ENCODE measurements around the gene PFKFB1. TPM values are rescaled to one million over a fixed set of nuclear protein-coding genes. Genes with fewer than 3 reads are reported as not detected.

PFKFB1 gene
- total RNA-seq, 1 experiment from 2014 or later = 0.81 TPM

DNA sequence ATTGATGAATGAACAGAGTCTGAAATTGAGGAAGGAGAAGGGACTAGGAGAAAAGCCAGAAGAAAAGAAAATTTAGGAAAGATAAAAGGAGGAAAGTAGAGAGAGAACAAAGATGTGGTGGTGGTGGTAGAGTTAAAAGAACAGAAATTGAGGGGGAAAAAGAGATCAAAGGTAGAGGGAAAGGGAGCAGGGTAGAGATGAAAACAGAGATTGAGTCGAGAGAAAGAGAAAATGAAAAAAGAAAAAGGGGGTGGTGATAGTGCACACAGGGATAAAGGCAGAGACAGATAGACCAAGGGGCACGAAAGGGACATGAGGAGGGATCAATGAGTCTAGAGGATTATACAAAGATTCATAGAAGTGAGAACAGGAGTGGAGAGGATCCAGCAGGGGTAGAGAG, 32.9 kb upstream of the PFKFB1 start:
- Histone ChIP-seq H3K4me3 (replicated peaks in 1 of 2; ENCODE audit: low read depth in 1 of 2, low read length in 2 of 2) (no peak overlapping the region), H3K79me2 (ENCODE audit: insufficient read depth, low read length) (no peaks in the 10 kb centered on the region), H3K27ac (ENCODE audit: low read depth, low read length) (no peak overlapping the region), H3K4me2 (ENCODE audit: low read length) (no peak overlapping the region), H3K9ac (ENCODE audit: low read length) (no peak overlapping the region), H3K36me3 (ENCODE audit: control insufficient read depth in 1 of 2, insufficient read depth in 2 of 2, low read length in 2 of 2) (no peaks in the 10 kb centered on the region), H3K9me3 (ENCODE audit: control insufficient read depth in 1 of 2, insufficient read depth in 1 of 2, low read depth in 1 of 2, low read length in 2 of 2) (no peaks in the 10 kb centered on the region), H2AFZ (ENCODE audit: low read depth, low read length, poor library complexity, severe bottlenecking) (no peak overlapping the region), H3K4me1 (ENCODE audit: control insufficient read depth in 1 of 2, insufficient read depth in 2 of 2, low read length in 2 of 2) (peaks cover 0 to 6% of the 10 kb centered on the region in 2 experiments; a peak in 1 of 4 replicates), H4K20me1 (ENCODE audit: insufficient read depth) (no peaks in the 10 kb centered on the region), H3K9me2 (ENCODE audit: insufficient read depth) (no peaks in the 10 kb centered on the region), H3K27me3 (ENCODE audit: insufficient read depth, low read length) (no peaks in the 10 kb centered on the region)
- ATAC-seq (no peak), DNase-seq (ENCODE audit: low read depth, low spot score) (no peak)
- intact Hi-C loops (cut with micrococcal nuclease) = no loop called here
- TF ChIP-seq ZNF274 (IDR thresholded peaks at IDR 0.05; ENCODE audit: low read depth, low read length) = no peak
- ChIA-PET CTCF (no interaction called here), RAD21 (ENCODE audit: low non-redundant PET in 1 of 2, low total read pairs in 2 of 2, uncharacterized antibody in 2 of 2, unreplicated experiment in 2 of 2) (no interaction called here), POLR2A (no interaction called here)
- no TSS peak for BruUV-seq (replicated peaks)

DNA sequence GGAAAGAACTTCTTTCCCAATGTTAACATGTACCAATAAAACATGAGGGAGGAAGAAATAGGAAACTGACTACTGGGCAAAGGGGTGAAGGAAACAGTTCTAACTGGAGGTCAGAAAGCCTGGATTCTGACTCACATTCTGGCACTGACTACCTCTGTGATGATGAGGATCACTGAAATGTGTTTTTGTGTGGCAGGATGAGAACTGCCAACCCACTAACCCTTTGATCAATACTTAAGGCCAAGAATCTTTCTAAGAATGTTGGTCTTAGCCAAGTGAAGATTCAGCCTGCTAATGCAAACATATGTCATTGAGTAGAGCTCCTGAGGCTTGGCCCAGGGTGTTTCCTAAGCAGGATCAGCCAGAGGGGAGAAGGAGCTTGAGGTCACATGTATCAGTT, 32.2 kb upstream of the PFKFB1 start:
- intact Hi-C loops (cut with micrococcal nuclease) = no loop called here

More for the DNA sequence above, 32.2 kb upstream of the PFKFB1 start:
- Histone ChIP-seq H3K36me3 (ENCODE audit: control insufficient read depth in 1 of 2, insufficient read depth in 2 of 2, low read length in 2 of 2) (no peaks in the 10 kb centered on the region), H2AFZ (ENCODE audit: low read depth, low read length, poor library complexity, severe bottlenecking) (no peak overlapping the region), H3K9me2 (ENCODE audit: insufficient read depth) (no peaks in the 10 kb centered on the region), H4K20me1 (ENCODE audit: insufficient read depth) (no peaks in the 10 kb centered on the region), H3K9ac (ENCODE audit: low read length) (no peak overlapping the region), H3K79me2 (ENCODE audit: insufficient read depth, low read length) (no peaks in the 10 kb centered on the region), H3K4me2 (ENCODE audit: low read length) (0 out of 2 replicates have a peak overlapping the region, but pooled peaks have one; percentile 7), H3K4me3 (replicated peaks in 1 of 2; ENCODE audit: low read depth in 1 of 2, low read length in 2 of 2) (no peak overlapping the region), H3K27ac (ENCODE audit: low read depth, low read length) (no peak overlapping the region), H3K4me1 (ENCODE audit: control insufficient read depth in 1 of 2, insufficient read depth in 2 of 2, low read length in 2 of 2) (peaks cover 0 to 6% of the 10 kb centered on the region in 2 experiments; a peak in 1 of 4 replicates), H3K27me3 (ENCODE audit: insufficient read depth, low read length) (no peaks in the 10 kb centered on the region), H3K9me3 (ENCODE audit: control insufficient read depth in 1 of 2, insufficient read depth in 1 of 2, low read depth in 1 of 2, low read length in 2 of 2) (no peaks in the 10 kb centered on the region)
- ATAC-seq = no peak
- ChIA-PET RAD21 (ENCODE audit: low non-redundant PET in 1 of 2, low total read pairs in 2 of 2, uncharacterized antibody in 2 of 2, unreplicated experiment in 2 of 2) (no interaction called here), POLR2A (no interaction called here), CTCF (no interaction called here)
- DNase-seq (ENCODE audit: low read depth, low spot score) = no peak
- BruUV-seq (replicated peaks) = no TSS peak
- TF ChIP-seq POLR2A (IDR thresholded peaks at IDR 0.05; ENCODE audit: borderline replicate concordance, extremely low read depth, insufficient read depth, insufficient read length) = no peak
- TF ChIP-seq SRF (IDR thresholded peaks at IDR 0.05; ENCODE audit: low read depth) = no peak
- TF ChIP-seq EZH2 (IDR thresholded peaks at IDR 0.05) = no peak
- TF ChIP-seq, protein P1, sequence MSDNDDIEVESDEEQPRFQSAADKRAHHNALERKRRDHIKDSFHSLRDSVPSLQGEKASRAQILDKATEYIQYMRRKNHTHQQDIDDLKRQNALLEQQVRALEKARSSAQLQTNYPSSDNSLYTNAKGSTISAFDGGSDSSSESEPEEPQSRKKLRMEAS (IDR thresholded peaks at IDR 0.05) = no peak
- TF ChIP-seq POLR2AphosphoS5 (IDR thresholded peaks at IDR 0.05; ENCODE audit: low read depth, low read length) = no peak

Data from HCT116 (cell line).